SU-DHL-6 (cell line): Measurements from ENCODE around the gene ERAP2.
A peak's percentile ranks its signal among the peaks of the same experiment; 100 is the strongest.

Experiments used
- H2AFZ ChIP-seq: fragments of 200-600 bp; sonication (generic); 2 replicates; pipeline ENCODE4 v1.6.1; 2014; ENCODE audit warnings: low read depth, mild to moderate bottlenecking, moderate library complexity, mixed read lengths, antibody characterized with exemption, low read length; ENCODE audit not compliant: severe bottlenecking
- H3F3A ChIP-seq: fragments of 200-600 bp; shearing (Covaris generic); 2 replicates; pipeline ENCODE4 v1.6.0; 2016; ENCODE audit warnings: antibody characterized with exemption, mild to moderate bottlenecking; ENCODE audit not compliant: insufficient read depth
- H3K27ac ChIP-seq: fragments of 200-600 bp; sonication (generic); 2 replicates; pipeline ENCODE4 v1.5.1; 2016; ENCODE audit warnings: low read depth, mild to moderate bottlenecking, low read length, moderate library complexity, mixed read lengths
- H3K27me3 ChIP-seq: fragments of 200-600 bp; sonication (generic), shearing (Covaris generic); 2 replicates; pipeline ENCODE4 v1.6.0; 2014; ENCODE audit warnings: mild to moderate bottlenecking, low read length
- H3K36me3 ChIP-seq: fragments of 200-600 bp; sonication (generic); 2 replicates; pipeline ENCODE4 v1.6.1; 2014; ENCODE audit warnings: mild to moderate bottlenecking, low read length, mixed read lengths
- H3K4me2 ChIP-seq: fragments of 300-600, 200-600 bp; shearing (Covaris generic), sonication (generic); 2 replicates; pipeline ENCODE4 v1.6.0; 2014; ENCODE audit warnings: low read length, low read depth, mild to moderate bottlenecking; ENCODE audit not compliant: poor library complexity, severe bottlenecking
- H3K4me3 ChIP-seq: fragments of 200-600 bp; sonication (generic); 2 replicates; pipeline ENCODE4 v1.5.1; 2014; ENCODE audit warnings: antibody characterized with exemption, low read length, mild to moderate bottlenecking, mixed read lengths; ENCODE audit not compliant: insufficient read depth, poor library complexity, severe bottlenecking
- H3K79me2 ChIP-seq: fragments of 200-600 bp; sonication (generic); 2 replicates; pipeline ENCODE4 v1.6.1; 2014; ENCODE audit warnings: mild to moderate bottlenecking, low read length, moderate library complexity; ENCODE audit not compliant: insufficient read depth
- H3K9ac ChIP-seq: fragments of 200-600 bp; sonication (generic); 2 replicates; pipeline ENCODE4 v1.7.0; 2014; ENCODE audit warnings: mild to moderate bottlenecking, low read length
- H3K9me2 ChIP-seq: fragments of 200-600 bp; sonication (generic); replicated peaks from 2 replicates; pipeline ENCODE4 v1.6.1; 2014; ENCODE audit warnings: low read length; ENCODE audit not compliant: insufficient read depth
- H3K9me3 ChIP-seq: fragments of 200-600 bp; sonication (generic); 2 replicates; pipeline ENCODE4 v1.6.1; 2014; ENCODE audit warnings: low read length, mixed read lengths; ENCODE audit not compliant: insufficient read depth
- H4K20me1 ChIP-seq: fragments of 200-600 bp; sonication (generic); 2 replicates; pipeline ENCODE4 v1.6.1; 2014; ENCODE audit warnings: low read depth, mild to moderate bottlenecking, antibody characterized with exemption, low read length, moderate library complexity, mixed read lengths
- EZH2phosphoT487 ChIP-seq: fragments of 200-600 bp; sonication (generic), shearing (Covaris generic); conservative IDR thresholded peaks from 2 replicates; pipeline ENCODE4 v1.6.1; 2018; ENCODE audit warnings: mild to moderate bottlenecking, antibody characterized with exemption, low read length, moderate library complexity, mixed read lengths
- TF ChIP-seq, protein P1 (sequence below): fragments of 200-600 bp; sonication (generic); IDR thresholded peaks from one replicate; pipeline ENCODE4 v1.5.1; 2017; ENCODE audit warnings: antibody characterized with exemption, mild to moderate bottlenecking, low read length, moderate library complexity; ENCODE audit not compliant: insufficient read depth, poor library complexity, severe bottlenecking

The ERAP2 gene

DNA sequence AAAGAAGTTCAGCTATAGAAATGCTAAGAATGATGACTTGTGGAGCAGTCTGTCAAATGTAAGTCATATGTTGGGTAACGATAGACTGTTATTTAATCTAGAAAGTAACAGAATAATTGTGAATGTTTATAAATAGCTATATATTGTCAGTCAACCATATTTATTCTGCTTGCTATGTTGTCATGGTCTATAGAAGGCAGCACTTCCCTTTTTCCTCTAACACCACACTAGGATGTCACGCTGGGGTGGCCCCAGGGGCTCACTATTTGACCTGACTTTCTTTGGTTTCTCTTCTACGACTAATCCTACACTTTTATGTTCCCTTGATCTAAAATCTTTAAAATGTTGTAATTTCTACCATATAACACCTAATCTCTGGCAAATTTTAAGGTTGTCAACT, 20.5 kb downstream of the ERAP2 start:
- H3K27me3 ChIP-seq = no peaks in the 10 kb centered on the region
- H3K9ac ChIP-seq = 0 out of 2 replicates have a peak overlapping the region, but pooled peaks have one; percentile 8
- H3K9me2 ChIP-seq = no peaks in the 10 kb centered on the region
- H3K4me3 ChIP-seq = peak overlapping the region; percentile 19
- peaks cover 3% of the 10 kb centered on the region for H3K36me3 ChIP-seq
- TF ChIP-seq EZH2phosphoT487 = no peak
- TF ChIP-seq, protein P1, sequence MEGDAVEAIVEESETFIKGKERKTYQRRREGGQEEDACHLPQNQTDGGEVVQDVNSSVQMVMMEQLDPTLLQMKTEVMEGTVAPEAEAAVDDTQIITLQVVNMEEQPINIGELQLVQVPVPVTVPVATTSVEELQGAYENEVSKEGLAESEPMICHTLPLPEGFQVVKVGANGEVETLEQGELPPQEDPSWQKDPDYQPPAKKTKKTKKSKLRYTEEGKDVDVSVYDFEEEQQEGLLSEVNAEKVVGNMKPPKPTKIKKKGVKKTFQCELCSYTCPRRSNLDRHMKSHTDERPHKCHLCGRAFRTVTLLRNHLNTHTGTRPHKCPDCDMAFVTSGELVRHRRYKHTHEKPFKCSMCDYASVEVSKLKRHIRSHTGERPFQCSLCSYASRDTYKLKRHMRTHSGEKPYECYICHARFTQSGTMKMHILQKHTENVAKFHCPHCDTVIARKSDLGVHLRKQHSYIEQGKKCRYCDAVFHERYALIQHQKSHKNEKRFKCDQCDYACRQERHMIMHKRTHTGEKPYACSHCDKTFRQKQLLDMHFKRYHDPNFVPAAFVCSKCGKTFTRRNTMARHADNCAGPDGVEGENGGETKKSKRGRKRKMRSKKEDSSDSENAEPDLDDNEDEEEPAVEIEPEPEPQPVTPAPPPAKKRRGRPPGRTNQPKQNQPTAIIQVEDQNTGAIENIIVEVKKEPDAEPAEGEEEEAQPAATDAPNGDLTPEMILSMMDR = no peak
- H3K9me3 ChIP-seq = no peaks in the 10 kb centered on the region
- H3K4me2 ChIP-seq = peak overlapping the region; percentile 61
- peaks cover 13% of the 10 kb centered on the region; the same call in 1 of the 2 replicates for H3F3A ChIP-seq
- H3K27ac ChIP-seq = peak overlapping the region; percentile 55
- H2AFZ ChIP-seq = peak overlapping the region; percentile 6
- no peaks in the 10 kb centered on the region for H4K20me1 ChIP-seq
- no peaks in the 10 kb centered on the region for H3K79me2 ChIP-seq

DNA sequence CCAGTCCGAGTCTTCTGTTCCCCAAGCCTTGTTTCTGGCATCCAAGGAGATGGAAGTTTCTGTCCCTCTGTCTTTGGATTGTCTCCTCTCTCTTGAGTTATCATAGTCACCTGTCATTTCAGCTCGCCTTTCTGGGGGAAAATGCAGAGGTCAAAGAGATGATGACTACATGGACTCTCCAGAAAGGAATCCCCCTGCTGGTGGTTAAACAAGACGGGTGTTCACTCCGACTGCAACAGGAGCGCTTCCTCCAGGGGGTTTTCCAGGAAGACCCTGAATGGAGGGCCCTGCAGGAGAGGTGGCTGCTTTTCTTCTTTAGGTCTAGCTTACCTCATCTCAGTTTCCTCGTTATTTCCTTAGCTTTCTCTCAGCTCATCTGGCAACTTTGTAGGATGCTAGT, 25.1 kb downstream of the ERAP2 start:
- no peaks in the 10 kb centered on the region for H3K9me3 ChIP-seq
- H2AFZ ChIP-seq = no peak overlapping the region
- no peaks in the 10 kb centered on the region for H4K20me1 ChIP-seq
- no peak overlapping the region for H3K9ac ChIP-seq
- H3K27me3 ChIP-seq = no peaks in the 10 kb centered on the region
- H3K36me3 ChIP-seq = peaks cover 9% of the 10 kb centered on the region
- H3K9me2 ChIP-seq = no peaks in the 10 kb centered on the region
- no peak overlapping the region for H3K4me3 ChIP-seq
- peaks cover 3% of the 10 kb centered on the region; the same call in 1 of the 2 replicates for H3F3A ChIP-seq
- TF ChIP-seq EZH2phosphoT487 = no peak
- TF ChIP-seq, protein P1 = no peak
- no peak overlapping the region for H3K4me2 ChIP-seq
- no peaks in the 10 kb centered on the region for H3K79me2 ChIP-seq
- no peak overlapping the region for H3K27ac ChIP-seq

DNA sequence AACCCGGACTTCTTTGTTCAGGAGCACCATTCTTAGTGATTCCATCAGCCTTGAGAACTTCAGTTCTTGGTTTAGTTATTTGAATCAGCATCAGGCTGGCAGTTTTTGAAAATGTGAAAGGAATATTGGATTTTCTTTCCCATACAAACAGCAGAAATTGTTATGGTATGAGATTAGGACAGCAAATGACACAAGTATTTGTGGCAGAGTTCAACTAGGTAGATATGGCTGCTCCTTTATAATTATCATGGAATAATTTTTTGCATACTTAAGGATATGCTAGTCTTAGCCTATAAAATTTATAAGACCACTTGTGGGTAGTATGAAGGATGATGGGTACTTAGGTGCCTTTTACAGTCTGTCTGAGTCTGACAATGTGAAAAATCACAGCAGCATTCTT, 25.5 kb downstream of the ERAP2 start:
- H3K27ac ChIP-seq = no peak overlapping the region
- H3K9me2 ChIP-seq = no peaks in the 10 kb centered on the region
- H3K4me3 ChIP-seq = no peak overlapping the region
- H3K4me2 ChIP-seq = no peak overlapping the region
- no peaks in the 10 kb centered on the region for H3K79me2 ChIP-seq
- H3K9ac ChIP-seq = no peak overlapping the region
- no peaks in the 10 kb centered on the region for H3K27me3 ChIP-seq
- H3K36me3 ChIP-seq = peaks cover 9% of the 10 kb centered on the region
- no peak overlapping the region for H2AFZ ChIP-seq
- no peaks in the 10 kb centered on the region for H4K20me1 ChIP-seq
- peaks cover 3% of the 10 kb centered on the region; the same call in 1 of the 2 replicates for H3F3A ChIP-seq
- H3K9me3 ChIP-seq = no peaks in the 10 kb centered on the region
- TF ChIP-seq, protein P1 = no peak
- no peak for TF ChIP-seq EZH2phosphoT487
